Activated CD4-positive, alpha-beta T cell treated with anti-CD3 and anti-CD28 coated beads for 1 hour (primary cell): ENCODE measurements around the gene ACSS3.
"Not testable (repeated sequence)": the region's sequence is repeated elsewhere in the genome, so short reads cannot be mapped to it uniquely, and the experiment has no call there.

Experiments used
- DNase-seq: peaks from one replicate; pipeline ENCODE4 v3.0.0-alpha.2; 2020

Gene ACSS3

DNA sequence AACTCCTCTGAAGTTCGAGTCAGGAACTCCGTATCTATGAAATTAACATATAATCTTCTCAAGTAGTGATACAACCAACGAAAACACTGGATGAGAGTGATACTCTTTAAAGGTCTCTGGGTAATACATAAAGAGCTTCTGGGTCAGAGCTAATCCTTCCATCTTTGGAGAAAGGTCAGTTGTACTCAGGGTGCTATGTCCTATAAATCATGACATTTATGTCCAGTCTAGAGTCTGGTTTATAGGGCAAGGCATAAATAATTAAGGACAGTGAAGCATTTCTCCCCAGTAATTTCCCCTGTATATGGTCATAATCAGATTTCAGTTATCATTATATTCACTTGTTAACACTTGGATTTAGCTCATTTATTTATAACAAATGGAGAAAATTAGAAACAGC, 90.6 kb downstream of the ACSS3 start:
- no peak for DNase-seq

DNA sequence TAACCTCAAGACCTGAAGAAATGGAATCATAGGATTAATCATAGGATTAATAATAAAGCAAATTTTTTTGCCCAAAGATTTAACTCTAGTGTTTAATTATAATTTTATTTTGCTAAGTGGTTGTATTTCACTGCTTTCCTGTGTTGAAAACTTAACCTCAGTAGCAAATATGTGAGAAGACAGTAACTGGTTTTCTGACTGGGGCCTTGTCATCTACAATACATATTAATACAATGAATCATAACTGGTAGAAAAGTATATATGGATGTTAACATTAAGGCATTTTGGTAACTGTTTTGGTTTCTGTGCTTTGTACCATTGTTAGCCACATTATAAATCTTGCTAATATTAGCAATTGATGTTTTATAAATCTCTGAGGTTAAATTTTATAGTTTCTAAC, 92.2 kb downstream of the ACSS3 start:
- no peak for DNase-seq

DNA sequence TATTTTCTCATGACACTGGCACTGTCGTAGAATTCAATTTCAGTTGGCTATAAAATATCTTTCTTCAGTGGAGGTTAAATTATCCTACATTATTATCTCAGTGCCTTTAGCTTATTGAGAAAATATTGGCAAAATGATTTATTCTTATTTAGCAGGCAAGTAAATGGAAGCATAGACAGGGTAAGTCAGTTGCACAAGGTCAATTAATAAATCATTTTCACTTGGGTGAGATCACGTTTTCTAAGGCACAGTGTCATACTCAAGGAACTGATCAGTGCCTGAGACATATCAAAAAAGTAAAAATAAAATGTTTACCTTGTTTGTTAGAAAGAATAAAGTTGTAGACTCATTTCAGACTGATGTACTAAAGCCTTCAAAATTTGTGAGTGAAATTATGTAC, 95.0 kb downstream of the ACSS3 start:
- no peak for DNase-seq

DNA sequence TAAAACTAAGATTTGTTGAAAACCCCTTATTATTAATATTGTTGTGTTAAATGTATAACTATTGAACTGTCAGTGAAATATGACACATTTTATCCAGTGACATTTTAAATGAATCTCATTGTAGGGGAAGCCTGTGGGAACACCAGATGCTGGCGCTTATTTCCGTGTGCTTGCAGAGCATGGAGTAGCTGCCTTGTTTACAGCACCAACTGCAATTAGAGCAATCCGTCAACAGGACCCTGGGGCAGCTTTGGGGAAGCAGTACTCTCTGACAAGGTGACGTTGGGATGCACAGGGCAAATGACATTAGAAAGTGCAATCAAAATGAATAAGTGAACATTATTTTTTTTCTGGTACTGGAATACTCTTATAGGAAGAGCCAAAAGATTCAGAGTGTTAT, 96.8 kb downstream of the ACSS3 start:
- DNase-seq, result no peak

DNA sequence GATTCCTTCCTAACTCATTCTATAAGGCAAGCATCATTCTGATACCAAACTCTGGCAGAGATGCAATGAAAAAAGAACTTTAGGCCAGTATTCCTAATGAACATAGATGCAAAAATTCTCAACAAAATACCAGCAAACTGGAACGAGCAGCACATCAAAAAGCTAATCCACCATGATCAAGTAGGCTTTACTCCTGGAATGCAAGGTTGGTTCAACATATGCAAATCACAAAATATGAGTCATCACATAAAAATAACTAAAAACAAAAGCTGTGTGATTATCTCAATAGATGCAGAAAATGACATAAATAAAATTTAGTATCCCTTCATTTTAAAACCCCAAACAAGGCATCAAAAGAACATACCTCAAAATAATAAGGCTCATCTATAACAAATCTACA, 98.9 kb downstream of the ACSS3 start:
- DNase-seq, result no peak

DNA sequence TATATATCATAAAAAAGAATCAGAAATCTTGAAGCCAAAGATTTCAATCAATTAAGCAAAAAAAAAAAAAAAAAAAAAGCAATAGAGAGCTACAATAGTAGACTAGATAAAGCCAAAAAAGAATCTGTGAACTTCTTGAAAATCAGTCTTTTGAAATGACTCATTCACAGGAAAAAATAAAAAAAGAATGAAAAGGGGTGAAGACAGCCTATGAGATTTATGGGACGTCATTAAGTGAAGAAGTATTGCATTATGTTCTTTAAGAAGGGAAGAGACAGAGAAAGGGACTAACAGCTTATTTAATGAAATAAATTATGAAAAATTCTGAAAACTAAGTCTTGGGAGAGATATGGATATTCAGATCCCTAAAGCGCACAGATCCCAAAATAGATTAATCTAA, 103.8 kb downstream of the ACSS3 start:
- DNase-seq, result no peak

DNA sequence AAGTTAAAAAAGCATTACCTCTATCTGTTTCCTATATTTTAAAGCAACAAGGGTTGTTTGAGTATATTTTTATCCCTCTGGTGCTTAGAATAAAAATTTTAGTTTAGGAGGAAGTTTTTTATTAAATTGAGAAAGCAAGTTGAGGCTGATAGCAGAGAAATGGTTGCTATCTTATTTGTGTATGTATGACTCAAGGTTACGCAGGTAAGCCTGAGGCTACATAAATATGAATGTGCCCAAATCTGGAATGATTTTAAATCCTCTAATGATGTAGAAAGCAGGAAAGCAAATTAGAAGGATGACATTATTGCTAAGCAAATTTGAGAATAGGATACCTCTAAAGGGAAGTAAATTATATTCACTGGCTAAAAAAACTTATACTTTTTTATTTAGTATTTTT, 109.8 kb downstream of the ACSS3 start:
- no peak for DNase-seq

DNA sequence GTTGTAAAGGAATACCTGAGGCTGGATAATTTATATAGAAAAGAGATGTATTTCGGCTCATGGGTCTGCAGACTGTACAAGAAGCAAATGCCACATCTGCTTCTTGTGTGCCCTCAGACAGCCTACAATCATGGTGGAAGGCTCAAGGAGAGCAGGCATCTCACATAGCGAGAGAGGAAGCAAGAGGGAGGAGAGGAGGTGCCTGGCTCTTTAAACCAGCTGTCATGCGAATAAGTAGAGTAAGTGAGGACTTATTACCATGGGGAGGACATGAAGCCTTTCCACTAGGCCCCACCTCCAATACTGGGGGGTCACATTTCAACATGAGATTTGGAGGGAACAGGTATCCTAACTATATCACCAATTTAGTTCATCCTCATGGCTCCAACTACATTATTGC, 118.7 kb downstream of the ACSS3 start:
- no peak for DNase-seq

DNA sequence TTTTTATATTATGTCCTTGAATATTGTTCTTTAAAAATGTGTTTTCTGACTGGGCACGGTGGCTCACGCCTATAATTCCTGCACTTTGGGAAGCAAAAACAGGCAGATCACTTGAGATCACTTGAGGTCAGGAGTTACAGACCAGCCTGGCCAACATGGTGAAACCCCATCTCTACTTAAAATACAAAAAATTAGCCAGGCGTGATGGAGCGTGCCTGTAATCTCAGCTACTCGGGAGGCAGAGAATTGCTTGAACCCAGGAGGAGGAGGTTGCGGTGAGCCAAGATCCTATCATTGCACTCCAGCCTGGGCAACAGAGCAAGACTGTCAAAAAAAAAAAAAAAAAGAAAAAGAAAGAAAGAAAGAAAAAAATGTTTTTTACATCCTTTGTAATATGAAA, 122.7 kb downstream of the ACSS3 start:
- DNase-seq, result not testable (repeated sequence)

DNA sequence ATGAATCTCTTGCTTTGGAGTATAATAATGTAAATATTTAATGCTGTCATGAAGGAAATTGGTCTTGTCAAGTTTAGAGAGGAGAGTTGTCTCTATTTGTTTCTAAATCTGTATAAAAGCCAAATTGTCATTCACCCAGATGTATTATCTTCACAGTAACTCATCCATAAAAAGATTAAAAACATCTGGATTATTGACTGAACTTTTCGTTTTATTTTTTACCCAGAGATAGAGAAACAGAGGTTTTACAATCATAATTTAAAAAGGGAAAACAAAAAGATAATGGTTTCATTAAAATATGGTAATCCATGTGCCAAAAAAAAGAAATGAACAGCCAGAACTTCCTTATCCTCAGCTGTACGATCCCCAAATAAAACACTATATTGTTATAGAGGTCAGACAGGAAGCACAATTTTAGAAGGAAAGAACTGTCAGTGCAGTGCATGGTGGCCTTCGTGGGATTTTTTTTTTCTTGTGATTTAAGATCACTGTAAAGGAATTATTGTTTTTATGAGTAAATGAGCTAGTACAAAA, 125.9 kb downstream of the ACSS3 start:
- DNase-seq, result no peak

DNA sequence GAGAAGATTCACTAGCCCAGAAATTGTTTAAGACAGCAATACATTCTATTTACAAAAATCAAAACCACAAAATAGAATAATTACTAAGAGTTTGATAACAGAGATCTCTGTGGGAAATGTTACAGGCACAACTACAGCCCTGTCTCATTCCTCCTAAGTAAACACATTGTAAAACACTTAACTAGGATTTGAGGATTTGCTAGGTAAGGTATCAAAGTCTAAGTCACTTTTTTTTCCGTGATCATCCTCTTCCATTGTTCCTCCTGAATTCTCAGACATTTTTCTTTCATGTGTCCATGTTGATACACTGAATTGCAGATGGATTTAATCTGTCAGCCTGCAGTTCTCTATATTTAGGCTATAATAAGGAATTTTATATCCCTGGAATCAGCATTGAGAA, 127.5 kb downstream of the ACSS3 start:
- DNase-seq, result no peak

DNA sequence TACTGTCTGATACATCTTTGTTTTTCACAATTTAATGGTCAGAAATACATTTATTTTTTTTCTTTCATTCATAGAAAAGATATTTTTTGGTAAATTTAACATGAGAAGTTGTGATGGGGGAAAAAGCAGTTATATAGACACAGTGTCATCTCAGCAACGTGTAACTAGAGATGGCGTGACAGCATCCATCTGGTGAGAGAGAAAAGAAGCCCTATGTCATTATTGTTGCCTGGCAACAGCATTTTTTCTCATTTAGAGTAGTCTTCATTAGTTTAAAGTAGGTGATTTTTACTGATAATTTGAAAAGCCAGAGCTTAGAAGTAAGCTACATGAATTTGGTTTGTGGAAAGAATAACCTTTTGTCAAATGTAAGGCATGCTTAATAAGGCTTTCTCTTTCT, 128.6 kb downstream of the ACSS3 start:
- no peak for DNase-seq

DNA sequence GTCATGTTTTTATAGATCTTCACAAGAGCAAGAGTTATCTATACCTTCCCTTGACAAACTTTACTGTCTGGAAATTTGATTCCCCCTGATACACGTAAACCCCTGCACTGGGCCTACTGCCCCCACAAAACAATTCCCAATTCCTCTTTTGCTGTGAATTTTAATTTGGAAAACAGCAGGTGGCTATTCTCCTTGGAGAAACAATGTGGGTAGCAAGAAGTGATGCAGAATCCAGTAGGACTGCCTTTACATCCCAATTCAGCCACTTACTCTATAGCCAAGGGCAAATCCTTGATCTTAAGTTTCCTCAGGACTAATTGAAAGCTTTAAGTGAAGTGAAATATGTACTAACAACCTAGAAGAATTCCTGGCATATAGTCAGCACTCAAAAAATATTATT, 129.3 kb downstream of the ACSS3 start:
- DNase-seq, result no peak

DNA sequence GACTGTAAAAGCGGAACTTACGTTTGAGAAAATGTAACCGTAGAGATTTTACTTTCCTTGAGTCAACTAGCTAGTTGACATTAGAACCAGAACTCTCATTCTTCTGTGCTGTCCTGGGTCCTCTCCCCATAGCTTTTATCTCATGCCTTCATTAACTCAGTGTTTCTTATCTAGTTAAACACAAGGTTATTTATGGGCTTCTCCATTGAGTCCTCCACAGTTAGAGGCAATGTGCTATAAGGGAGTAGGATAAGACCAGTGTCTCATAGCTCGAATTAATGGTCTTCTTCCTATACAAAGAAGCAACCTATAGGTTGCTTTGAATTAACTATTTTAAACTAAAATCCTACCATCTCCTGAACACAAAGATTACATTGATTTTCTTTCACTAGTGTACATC, 129.8 kb downstream of the ACSS3 start:
- no peak for DNase-seq

DNA sequence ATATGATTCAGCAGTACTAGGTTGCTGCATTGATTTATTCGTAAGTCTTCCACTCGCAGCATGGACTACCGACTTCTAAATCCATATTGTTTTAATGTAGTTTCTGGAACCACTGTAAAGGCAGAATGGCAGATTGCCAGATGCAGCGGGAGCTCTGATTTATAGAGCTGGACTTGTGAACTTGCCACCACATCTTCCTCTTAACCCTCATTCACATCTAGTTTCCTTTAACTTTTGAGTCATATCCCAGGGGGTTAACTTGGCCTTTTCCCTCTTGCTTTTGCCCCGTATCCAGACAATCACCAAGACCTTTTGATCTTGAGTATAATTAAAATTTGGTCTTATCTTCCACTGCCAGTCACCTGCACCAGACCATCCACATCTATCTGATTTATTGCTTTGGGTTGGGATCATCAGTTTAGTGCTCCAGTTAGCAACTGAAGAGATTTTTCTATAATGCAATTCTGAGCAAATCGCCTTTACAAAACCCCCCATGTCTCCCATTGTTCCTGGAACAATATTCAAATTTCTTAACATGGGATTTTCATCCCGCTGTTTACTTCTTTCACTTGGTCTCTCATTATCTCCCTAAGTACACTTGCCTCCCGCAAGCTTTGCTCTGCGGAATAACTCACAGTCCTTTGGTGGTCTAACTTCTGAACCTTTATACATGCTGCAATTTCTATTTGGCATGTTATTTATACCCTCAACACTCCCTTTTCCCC, 130.5 kb downstream of the ACSS3 start:
- no peak for DNase-seq

DNA sequence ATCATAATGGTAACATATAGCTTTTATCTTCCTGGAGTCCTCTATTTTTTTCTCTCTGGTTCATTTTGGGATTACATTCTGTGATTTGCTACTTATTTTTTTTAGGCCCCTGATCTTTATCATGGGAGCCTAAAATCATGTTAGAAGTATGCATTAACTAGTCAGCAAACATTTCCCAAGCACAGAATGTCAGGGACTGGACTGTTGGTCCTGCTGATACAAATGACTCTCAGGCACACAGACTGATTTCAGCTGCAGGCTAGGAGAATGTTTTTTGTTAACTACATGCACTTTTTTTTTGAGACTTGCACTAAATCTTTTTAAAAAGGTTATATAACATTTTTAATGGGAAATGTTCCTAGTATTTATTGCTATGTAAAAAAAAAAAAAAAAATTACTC, 131.1 kb downstream of the ACSS3 start:
- no peak for DNase-seq

DNA sequence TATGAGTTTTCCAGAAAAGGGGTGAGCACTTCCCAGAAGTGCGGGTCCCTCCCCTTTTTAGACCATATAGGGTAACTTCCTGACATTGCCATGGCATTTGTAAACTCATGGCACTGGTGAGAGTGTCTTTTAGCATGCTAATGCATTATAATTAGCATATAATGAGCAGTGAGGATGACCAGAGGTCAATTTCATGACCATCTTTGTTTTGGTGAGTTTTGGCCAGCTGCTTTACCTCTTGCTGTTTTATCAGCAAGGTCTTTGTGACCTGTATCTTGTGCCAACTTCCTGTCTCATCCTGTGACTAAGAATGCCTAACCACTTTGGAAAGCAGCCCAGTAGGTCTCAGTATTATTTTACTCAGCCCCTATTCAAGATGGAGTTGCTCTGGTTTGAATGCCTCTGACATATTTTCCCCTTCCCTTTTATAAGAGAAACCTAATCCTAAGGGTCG, 131.9 kb downstream of the ACSS3 start:
- DNase-seq, result not testable (repeated sequence)

DNA sequence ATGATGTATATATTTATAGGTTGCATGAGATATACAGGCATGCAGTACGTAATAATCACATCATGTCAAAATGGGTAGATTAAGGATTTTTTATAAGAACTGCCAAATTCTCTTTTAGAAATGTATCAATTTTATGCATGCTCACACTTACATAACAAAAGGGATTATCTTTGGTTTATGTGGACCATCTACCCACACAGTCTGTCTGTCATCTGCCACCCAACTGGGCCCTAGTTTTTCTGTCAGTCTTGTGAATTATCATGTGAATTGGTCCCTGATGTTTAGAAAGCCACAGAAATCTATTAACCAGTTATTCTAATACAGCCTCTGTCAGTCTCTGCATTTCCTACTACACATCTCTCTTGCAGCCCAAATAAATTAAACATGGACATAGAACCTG, 133.4 kb downstream of the ACSS3 start:
- DNase-seq, result no peak

DNA sequence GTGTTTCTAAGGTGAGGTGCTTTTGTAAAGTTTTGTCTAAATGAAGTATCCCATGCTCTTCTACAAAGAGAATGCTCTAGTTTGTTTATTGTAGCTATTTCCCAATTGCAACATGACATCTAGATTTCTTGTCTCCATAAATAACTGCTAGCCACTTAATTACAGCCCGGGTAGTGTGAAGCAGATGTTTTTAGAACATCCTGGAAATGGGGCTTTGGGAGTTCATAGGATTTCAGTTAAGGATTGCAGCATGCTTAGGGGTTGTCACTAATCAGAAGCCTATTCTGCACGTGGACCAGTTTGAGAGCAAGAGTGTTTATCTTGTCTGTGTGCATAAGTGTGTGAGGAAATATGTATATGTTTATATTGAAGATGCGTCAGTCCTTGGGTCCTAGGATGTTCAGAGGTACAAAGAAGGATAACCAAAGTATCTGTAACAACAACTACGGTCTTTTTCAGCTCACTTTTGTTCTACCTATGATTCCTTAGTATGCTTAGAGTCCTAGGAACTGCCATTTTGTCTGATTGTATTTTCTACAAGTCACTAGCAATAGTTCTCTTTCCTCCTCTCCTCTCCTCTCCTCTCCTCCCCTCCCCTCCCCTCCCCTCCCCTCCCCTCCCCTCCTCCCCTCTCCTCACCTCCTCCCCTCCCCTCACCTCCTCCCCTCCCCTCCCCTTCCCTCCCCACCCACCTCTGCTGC, 135.3 kb downstream of the ACSS3 start:
- DNase-seq, result no peak

DNA sequence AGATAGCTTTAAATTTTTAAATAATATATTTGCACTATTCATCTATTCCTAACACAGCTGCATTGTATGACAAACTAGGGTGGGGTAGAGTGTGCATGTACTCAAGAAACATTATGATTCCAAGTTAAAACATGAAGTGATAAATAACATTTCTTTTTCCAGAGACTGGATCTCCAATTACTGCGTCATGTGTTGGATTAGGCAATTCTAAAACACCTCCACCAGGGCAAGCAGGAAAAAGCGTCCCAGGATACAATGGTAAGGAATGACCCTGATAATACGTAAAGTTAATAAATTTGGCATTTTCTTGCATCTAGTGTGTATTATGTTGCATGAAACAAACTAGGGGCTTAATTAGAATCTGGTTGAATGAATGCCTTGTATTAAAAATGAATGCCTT, 138.9 kb downstream of the ACSS3 start:
- no peak for DNase-seq

DNA sequence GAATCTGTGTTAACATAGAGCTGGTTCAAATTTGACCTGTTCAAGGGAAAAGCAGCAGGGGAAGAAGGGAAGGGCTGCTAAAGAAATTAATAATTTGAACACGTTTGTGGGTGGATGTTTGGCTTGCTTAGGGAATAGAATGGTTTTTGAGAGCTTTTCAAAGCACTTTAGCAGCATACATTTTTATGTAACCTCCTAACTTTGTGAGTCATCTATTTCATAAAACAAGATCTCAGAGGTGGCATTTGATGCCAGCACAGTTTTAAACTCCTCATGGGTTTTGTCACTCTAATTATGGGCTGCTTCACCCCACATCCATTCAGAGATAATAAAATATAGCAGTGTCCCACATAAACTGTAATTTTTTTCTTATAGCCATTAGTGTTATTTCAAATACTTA, 143.8 kb downstream of the ACSS3 start:
- no peak for DNase-seq

DNA sequence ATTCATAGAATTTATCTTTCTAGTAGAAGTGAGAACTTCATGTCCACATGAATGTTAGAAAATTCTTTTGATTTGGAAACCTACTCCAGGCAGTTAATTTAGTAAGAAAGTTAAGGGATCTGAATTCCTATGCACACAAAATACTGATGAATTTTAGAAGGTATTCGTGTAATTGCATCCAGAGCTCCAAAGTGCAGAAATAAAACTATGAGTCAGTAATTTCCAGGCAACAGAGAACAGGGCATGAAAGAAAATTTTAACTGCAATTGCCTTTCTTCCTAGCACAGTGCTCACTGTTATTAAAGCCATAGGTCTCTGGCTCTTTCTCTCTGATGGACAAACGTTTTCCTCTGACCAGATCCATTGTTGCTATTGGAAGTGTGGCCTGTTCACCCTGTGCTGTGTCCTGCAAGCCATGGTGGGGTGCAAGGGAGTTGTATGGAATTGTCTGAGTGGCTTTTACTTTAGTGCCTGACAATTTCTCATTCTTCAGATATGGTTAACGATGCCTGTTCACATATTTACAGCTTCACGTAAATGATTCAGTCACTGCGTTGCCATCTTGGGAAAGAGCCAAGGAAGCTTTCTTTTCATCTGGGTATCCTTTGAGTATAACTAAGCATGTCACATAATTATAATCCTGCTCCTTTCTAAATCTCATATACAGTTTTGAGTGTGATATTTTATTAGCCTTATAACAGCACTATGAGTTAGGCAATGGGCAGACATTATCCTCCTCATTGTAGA, 145.1 kb downstream of the ACSS3 start:
- no peak for DNase-seq

DNA sequence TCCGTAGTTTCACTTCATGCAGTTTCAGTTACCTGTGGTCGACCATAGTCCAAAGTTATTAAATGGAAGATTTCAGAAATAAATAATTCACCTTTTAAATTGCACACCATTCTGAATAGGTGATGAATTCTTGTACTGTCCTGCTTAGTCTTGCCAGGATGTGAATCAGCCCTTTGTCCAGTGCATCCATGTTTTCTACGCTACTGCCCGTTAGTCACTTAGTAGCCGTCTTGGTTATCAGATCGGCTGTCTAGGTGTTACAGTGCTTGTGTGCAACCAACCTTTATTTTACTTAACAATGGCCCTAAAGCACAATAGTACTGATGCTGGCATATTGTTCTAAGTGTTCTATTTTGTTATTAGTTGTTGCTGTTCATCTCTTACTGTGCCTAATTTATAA, 146.7 kb downstream of the ACSS3 start:
- DNase-seq, result no peak

DNA sequence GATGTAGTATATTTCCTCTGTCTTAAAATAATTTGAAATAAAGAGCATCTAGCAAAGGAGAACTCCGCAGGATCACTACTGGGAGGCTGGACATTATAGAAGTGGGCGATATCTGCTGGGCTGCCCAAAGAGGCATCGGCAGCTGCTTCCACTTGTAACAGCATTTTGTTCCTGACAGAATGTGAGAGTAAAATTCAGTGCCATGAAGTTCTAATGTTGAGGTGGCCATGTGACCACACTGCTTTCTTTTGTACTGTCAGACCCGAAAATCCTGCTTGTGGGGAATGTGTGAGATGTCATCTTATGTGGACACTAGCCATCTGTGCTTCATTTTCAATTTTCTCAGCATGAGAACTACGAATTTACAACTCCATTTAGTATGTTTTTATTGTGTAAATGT, 151.9 kb downstream of the ACSS3 start:
- no peak for DNase-seq
